SU-DHL-6 (cell line): ENCODE data around the gene CEP55.

Experiments used
- H2AFZ ChIP-seq: fragments of 200-600 bp; sonication (generic); 2 replicates; pipeline ENCODE4 v1.6.1; 2014; ENCODE audit warnings: low read depth, mild to moderate bottlenecking, moderate library complexity, mixed read lengths, antibody characterized with exemption, low read length; ENCODE audit not compliant: severe bottlenecking
- H3F3A ChIP-seq: fragments of 200-600 bp; shearing (Covaris generic); 2 replicates; pipeline ENCODE4 v1.6.0; 2016; ENCODE audit warnings: antibody characterized with exemption, mild to moderate bottlenecking; ENCODE audit not compliant: insufficient read depth
- H3K27ac ChIP-seq: fragments of 200-600 bp; sonication (generic); 2 replicates; pipeline ENCODE4 v1.5.1; 2016; ENCODE audit warnings: low read depth, mild to moderate bottlenecking, low read length, moderate library complexity, mixed read lengths
- H3K27me3 ChIP-seq: fragments of 200-600 bp; sonication (generic), shearing (Covaris generic); 2 replicates; pipeline ENCODE4 v1.6.0; 2014; ENCODE audit warnings: mild to moderate bottlenecking, low read length
- H3K36me3 ChIP-seq: fragments of 200-600 bp; sonication (generic); 2 replicates; pipeline ENCODE4 v1.6.1; 2014; ENCODE audit warnings: mild to moderate bottlenecking, low read length, mixed read lengths
- H3K4me2 ChIP-seq: fragments of 300-600, 200-600 bp; shearing (Covaris generic), sonication (generic); 2 replicates; pipeline ENCODE4 v1.6.0; 2014; ENCODE audit warnings: low read length, low read depth, mild to moderate bottlenecking; ENCODE audit not compliant: poor library complexity, severe bottlenecking
- H3K4me3 ChIP-seq: fragments of 200-600 bp; sonication (generic); 2 replicates; pipeline ENCODE4 v1.5.1; 2014; ENCODE audit warnings: antibody characterized with exemption, low read length, mild to moderate bottlenecking, mixed read lengths; ENCODE audit not compliant: insufficient read depth, poor library complexity, severe bottlenecking
- H3K79me2 ChIP-seq: fragments of 200-600 bp; sonication (generic); 2 replicates; pipeline ENCODE4 v1.6.1; 2014; ENCODE audit warnings: mild to moderate bottlenecking, low read length, moderate library complexity; ENCODE audit not compliant: insufficient read depth
- H3K9ac ChIP-seq: fragments of 200-600 bp; sonication (generic); 2 replicates; pipeline ENCODE4 v1.7.0; 2014; ENCODE audit warnings: mild to moderate bottlenecking, low read length
- H3K9me2 ChIP-seq: fragments of 200-600 bp; sonication (generic); replicated peaks from 2 replicates; pipeline ENCODE4 v1.6.1; 2014; ENCODE audit warnings: low read length; ENCODE audit not compliant: insufficient read depth
- H3K9me3 ChIP-seq: fragments of 200-600 bp; sonication (generic); 2 replicates; pipeline ENCODE4 v1.6.1; 2014; ENCODE audit warnings: low read length, mixed read lengths; ENCODE audit not compliant: insufficient read depth
- H4K20me1 ChIP-seq: fragments of 200-600 bp; sonication (generic); 2 replicates; pipeline ENCODE4 v1.6.1; 2014; ENCODE audit warnings: low read depth, mild to moderate bottlenecking, antibody characterized with exemption, low read length, moderate library complexity, mixed read lengths
- CTCF ChIP-seq: fragments of 200-600 bp; sonication (generic); IDR thresholded peaks from one replicate; pipeline ENCODE4 v1.5.1; 2017; ENCODE audit warnings: antibody characterized with exemption, mild to moderate bottlenecking, low read length, moderate library complexity; ENCODE audit not compliant: insufficient read depth, poor library complexity, severe bottlenecking
- EZH2phosphoT487 ChIP-seq: fragments of 200-600 bp; sonication (generic), shearing (Covaris generic); conservative IDR thresholded peaks from 2 replicates; pipeline ENCODE4 v1.6.1; 2018; ENCODE audit warnings: mild to moderate bottlenecking, antibody characterized with exemption, low read length, moderate library complexity, mixed read lengths

Gene CEP55

GRCh38 chr10:93572606-93573005 is 76.2 kb downstream of the CEP55 start:
- no peak overlapping the region for H3K27ac ChIP-seq
- H3K9me2 ChIP-seq, result no peaks in the 10 kb centered on the region
- H4K20me1 ChIP-seq, result no peaks in the 10 kb centered on the region
- no peak overlapping the region for H2AFZ ChIP-seq
- H3K4me2 ChIP-seq, result no peak overlapping the region
- H3K4me3 ChIP-seq, result no peak overlapping the region
- no peaks in the 10 kb centered on the region for H3K36me3 ChIP-seq
- H3K27me3 ChIP-seq, result no peaks in the 10 kb centered on the region
- no peaks in the 10 kb centered on the region for H3K9me3 ChIP-seq
- no peak overlapping the region for H3K9ac ChIP-seq
- H3K79me2 ChIP-seq, result no peaks in the 10 kb centered on the region
- H3F3A ChIP-seq, result no peaks in the 10 kb centered on the region
- TF ChIP-seq CTCF (no peak), EZH2phosphoT487 (no peak)

GRCh38 chr10:93573051-93573909 is 76.9 kb downstream of the CEP55 start:
- Histone ChIP-seq H3F3A (no peaks in the 10 kb centered on the region), H4K20me1 (no peaks in the 10 kb centered on the region), H3K36me3 (no peaks in the 10 kb centered on the region), H3K27me3 (no peaks in the 10 kb centered on the region), H3K9me3 (no peaks in the 10 kb centered on the region), H3K79me2 (no peaks in the 10 kb centered on the region), H3K4me2 (no peak overlapping the region), H3K4me3 (no peak overlapping the region), H3K27ac (no peak overlapping the region), H2AFZ (no peak overlapping the region), H3K9me2 (no peaks in the 10 kb centered on the region), H3K9ac (no peak overlapping the region)
- no peak for TF ChIP-seq EZH2phosphoT487
- TF ChIP-seq CTCF, result no peak

GRCh38 chr10:93573924-93574323 is 77.5 kb downstream of the CEP55 start:
- Histone ChIP-seq H3K9me3 (no peaks in the 10 kb centered on the region), H3K79me2 (no peaks in the 10 kb centered on the region), H3K4me3 (no peak overlapping the region), H3K4me2 (no peak overlapping the region), H3K27me3 (no peaks in the 10 kb centered on the region), H3K27ac (no peak overlapping the region), H3K36me3 (no peaks in the 10 kb centered on the region), H2AFZ (no peak overlapping the region), H3F3A (no peaks in the 10 kb centered on the region), H3K9ac (no peak overlapping the region), H3K9me2 (no peaks in the 10 kb centered on the region), H4K20me1 (no peaks in the 10 kb centered on the region)
- TF ChIP-seq CTCF, result no peak
- no peak for TF ChIP-seq EZH2phosphoT487
